Ovary (tissue), 9 donors: Measurements from ENCODE around the gene BRIP1. TPM values are rescaled to one million over a fixed set of nuclear protein-coding genes. Genes with fewer than 3 reads are reported as not detected.

Experiments
- DNase-seq, 5 donors: peaks; one replicate each; pipeline ENCODE4 v3.0.0-alpha.2; 2019 to 2020
- H3K27ac ChIP-seq, 2 donors: fragments of 200-600 bp; one replicate each; pipeline versions ENCODE4 v1.5.1 to v1.8.0; 2019 to 2022
- H3K27me3 ChIP-seq: fragments of 200-600 bp; one replicate; pipeline ENCODE4 v1.8.0; 2022
- H3K36me3 ChIP-seq: fragments of 200-600 bp; sonication (generic); one replicate; pipeline ENCODE4 v1.5.1; 2019
- H3K4me1 ChIP-seq: one replicate; pipeline ENCODE4 v1.8.1; 2013; ENCODE audit warnings: mild to moderate bottlenecking, moderate library complexity; ENCODE audit not compliant: insufficient read depth
- H3K4me3 ChIP-seq: fragments of 200-600 bp; sonication (generic); one replicate; pipeline ENCODE4 v1.5.1; 2017
- H3K9me3 ChIP-seq, 2 donors: fragments of 200-600 bp in 1 of 2; sonication (generic) in 1 of 2; one replicate each; pipeline versions ENCODE4 v1.5.1 to v1.8.1; 2013 to 2019; ENCODE audit warnings: mild to moderate bottlenecking in 1 of 2, moderate library complexity in 1 of 2
- EP300 ChIP-seq: sonication (generic); formaldehyde crosslinking; IDR thresholded peaks from one replicate; pipeline ENCODE4 v1.6.1; 2017; ENCODE audit warnings: antibody characterized with exemption
- POLR2A ChIP-seq: fragments of 450-650 bp; IDR thresholded peaks from one replicate; pipeline ENCODE4 v1.6.1; 2017; ENCODE audit warnings: antibody characterized with exemption, mild to moderate bottlenecking, moderate library complexity
- WGBS, 3 donors: extraction: QIAGEN DNeasy Blood & Tissue Kit in 1 of 3; methylation state at CpG; one replicate each; pipeline versions ENCODE4 v1.1.5 to v1.1.7; 2013 to 2017; 5-methylcytosine and 5-hydroxymethylcytosine counted together
- intact Hi-C, 4 donors: fragments of 100-400 bp; cut with DNase I; formaldehyde crosslinking; loops; one replicate each; pipeline versions ENCODE4 v1.11.0 to v1.15.1; 2022 to 2023
- polyA plus RNA-seq, 2 donors: library from polyadenylated mRNA; stranded (reverse); fragments of 200-250 nt in 1 of 2; fragments of 350-450 nt in 1 of 2; fragmentation: Illumina TruSeq in 1 of 2; extraction: RNeasy Lipid Tissue Mini Kit (QIAGEN cat#74804) in 1 of 2; gene quantifications; one replicate each; pipeline ENCODE4 v1.2.3, GENCODE V29; 2013 to 2014
- total RNA-seq, 7 donors: library from RNA; depleted of rRNA in 2 of 7; stranded (reverse); fragments of >200 nt in 2 of 7; fragmentation: NEBNext Ultra II Directional in 3 of 7; extraction: Animal tissue kit (Norgen Biotek cat#: 25700) in 3 of 7; gene quantifications; one replicate each; pipeline versions ENCODE4 v1.1.0 to v1.2.4, GENCODE V29; 2016 to 2023
- TF ChIP-seq, protein P1 (sequence below), 3 donors: fragments of 450-650 bp in 2 of 3; fragments of 200-600 bp in 1 of 3; IDR thresholded peaks; one replicate each; pipeline versions ENCODE4 v1.5.1 to v1.8.0; 2016 to 2022; ENCODE audit warnings: antibody characterized with exemption in 3 of 3, mild to moderate bottlenecking in 1 of 3
- donor health status: DM: no; HTN: no; CAD: no; lungs with moderate emphysema.
- donor health status: DM: no; HTN: no; CAD: no.
- donor health status: Bipolar disorder and iron deficiency.
- donor health status: DM: yes; HTN: yes; CAD: no.
- donor health status: DM: no; HTN: no; CAD: no.
- donor health status: DM: yes; HTN: yes; CAD: no.

The BRIP1 gene
- total and polyA plus RNA-seq, 9 donors = 0.11 to 2.3 (median 1.1) TPM

DNA sequence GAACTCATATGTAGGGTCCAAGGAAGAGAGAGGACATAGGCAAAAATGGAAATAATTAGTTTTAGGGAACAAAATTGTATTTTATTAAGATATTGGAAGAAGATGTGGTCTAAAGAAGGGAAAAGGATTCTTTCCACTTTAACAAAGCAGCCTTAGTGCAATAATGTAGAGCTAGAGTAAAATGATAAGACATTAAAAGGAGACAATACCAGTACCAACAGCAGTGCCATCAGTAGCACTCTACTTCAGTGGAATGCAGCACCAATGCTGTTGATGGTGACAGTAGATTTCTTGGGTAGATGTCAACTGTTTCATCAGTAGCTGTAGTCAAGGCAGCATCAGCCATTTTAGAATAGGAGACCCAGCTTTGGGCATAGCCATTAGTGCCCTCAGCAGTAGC, 124.3 kb downstream of the BRIP1 start:
- no peaks in the 10 kb centered on the region for H3K27me3 ChIP-seq
- no peaks in the 10 kb centered on the region for H3K36me3 ChIP-seq
- H3K4me3 ChIP-seq = no peak overlapping the region
- intact Hi-C loops = no loop called here
- H3K9me3 ChIP-seq = peaks cover 0 to 6% of the 10 kb centered on the region in 2 donors
- no peak overlapping the region for H3K27ac ChIP-seq
- H3K4me1 ChIP-seq = no peaks in the 10 kb centered on the region
- TF ChIP-seq, protein P1, sequence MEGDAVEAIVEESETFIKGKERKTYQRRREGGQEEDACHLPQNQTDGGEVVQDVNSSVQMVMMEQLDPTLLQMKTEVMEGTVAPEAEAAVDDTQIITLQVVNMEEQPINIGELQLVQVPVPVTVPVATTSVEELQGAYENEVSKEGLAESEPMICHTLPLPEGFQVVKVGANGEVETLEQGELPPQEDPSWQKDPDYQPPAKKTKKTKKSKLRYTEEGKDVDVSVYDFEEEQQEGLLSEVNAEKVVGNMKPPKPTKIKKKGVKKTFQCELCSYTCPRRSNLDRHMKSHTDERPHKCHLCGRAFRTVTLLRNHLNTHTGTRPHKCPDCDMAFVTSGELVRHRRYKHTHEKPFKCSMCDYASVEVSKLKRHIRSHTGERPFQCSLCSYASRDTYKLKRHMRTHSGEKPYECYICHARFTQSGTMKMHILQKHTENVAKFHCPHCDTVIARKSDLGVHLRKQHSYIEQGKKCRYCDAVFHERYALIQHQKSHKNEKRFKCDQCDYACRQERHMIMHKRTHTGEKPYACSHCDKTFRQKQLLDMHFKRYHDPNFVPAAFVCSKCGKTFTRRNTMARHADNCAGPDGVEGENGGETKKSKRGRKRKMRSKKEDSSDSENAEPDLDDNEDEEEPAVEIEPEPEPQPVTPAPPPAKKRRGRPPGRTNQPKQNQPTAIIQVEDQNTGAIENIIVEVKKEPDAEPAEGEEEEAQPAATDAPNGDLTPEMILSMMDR (IDR thresholded peaks at IDR 0.05) = no peak
- TF ChIP-seq EP300 (no peak), POLR2A (no peak)
- DNase-seq = no peak

GRCh38 chr17:61738249-61738648, 125.1 kb downstream of the BRIP1 start:
- Histone ChIP-seq H3K4me1 (no peaks in the 10 kb centered on the region), H3K27ac (no peak overlapping the region), H3K36me3 (no peaks in the 10 kb centered on the region), H3K9me3 (peaks cover 0 to 6% of the 10 kb centered on the region in 2 donors), H3K4me3 (no peak overlapping the region), H3K27me3 (no peaks in the 10 kb centered on the region)
- no peak for DNase-seq
- TF ChIP-seq, protein P1 (IDR thresholded peaks at IDR 0.05) = no peak
- no peak for TF ChIP-seq EP300
- TF ChIP-seq POLR2A = no peak
- intact Hi-C loops = no loop called here

DNA sequence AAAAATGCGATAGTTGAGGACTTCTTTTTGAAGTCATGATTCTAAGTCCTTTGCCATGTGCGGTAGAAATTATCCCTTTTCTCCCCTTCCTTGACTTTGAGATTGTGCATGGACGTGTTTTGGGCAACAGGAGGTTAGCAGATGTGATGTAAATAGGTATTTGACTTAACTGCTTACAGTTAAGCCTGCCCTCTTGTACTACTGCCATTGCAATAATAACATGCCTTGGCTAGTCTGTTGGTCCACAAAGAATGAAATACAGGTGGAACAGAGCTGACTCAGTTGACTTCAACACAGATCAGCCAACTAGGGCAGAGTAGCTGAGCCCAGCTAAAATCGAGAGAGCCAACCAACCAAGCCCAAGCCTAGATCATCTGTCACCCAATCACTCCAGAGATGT, 125.5 kb downstream of the BRIP1 start:
- intact Hi-C loops = no loop called here
- no peak overlapping the region for H3K27ac ChIP-seq
- H3K4me3 ChIP-seq = no peak overlapping the region
- 95 to 98% (median 97%) methylated on average over 4 of the region's 4 CpGs for WGBS, 3 donors
- no peaks in the 10 kb centered on the region for H3K4me1 ChIP-seq
- no peak for DNase-seq
- H3K27me3 ChIP-seq = no peaks in the 10 kb centered on the region
- no peak for TF ChIP-seq POLR2A
- no peak for TF ChIP-seq EP300
- TF ChIP-seq, protein P1 (IDR thresholded peaks at IDR 0.05) = no peak
- H3K9me3 ChIP-seq = peaks cover 0 to 6% of the 10 kb centered on the region in 2 donors
- H3K36me3 ChIP-seq = no peaks in the 10 kb centered on the region

DNA sequence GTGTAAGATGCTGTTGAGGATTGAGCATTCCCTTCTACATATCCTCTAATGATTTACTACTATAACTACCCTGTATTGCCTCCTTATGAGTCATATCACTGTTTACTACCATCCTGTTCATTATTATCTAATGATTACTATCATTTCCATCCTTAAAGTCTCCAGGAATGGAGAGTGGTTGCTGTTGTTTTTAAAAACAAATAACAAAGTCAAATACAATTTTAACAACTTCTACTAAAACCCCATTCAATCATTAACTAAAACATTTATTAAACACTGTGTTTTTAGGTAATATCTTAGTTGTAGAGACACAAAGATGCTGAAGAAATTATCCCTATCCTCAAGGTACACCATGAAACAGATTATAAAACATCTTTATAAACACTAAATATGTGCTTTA, 126.9 kb downstream of the BRIP1 start:
- intact Hi-C loops = no loop called here
- TF ChIP-seq EP300 = no peak
- TF ChIP-seq POLR2A = no peak
- Histone ChIP-seq H3K4me3 (no peak overlapping the region), H3K36me3 (no peaks in the 10 kb centered on the region), H3K4me1 (no peaks in the 10 kb centered on the region), H3K27ac (no peak overlapping the region), H3K9me3 (peaks cover 0 to 6% of the 10 kb centered on the region in 2 donors), H3K27me3 (no peaks in the 10 kb centered on the region)
- DNase-seq = no peak

DNA sequence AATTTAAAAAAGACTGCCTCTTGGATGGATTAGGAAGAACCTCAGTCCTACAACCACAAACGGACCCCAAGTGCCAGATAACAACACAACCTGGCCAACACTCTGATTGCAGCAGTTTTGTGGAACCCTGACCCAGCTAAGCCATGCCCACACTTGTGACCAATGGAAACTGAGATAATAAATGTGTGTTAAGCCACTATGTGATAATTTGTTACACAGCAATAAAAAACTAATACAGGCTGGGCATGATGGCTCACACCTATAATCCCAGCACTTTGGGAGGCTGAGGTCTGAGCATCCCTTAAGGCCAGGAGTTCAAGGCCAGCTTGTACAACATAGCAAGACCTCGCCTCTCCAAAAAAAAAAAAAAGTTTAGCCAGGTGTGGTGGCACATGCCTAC, 127.5 kb downstream of the BRIP1 start:
- no peaks in the 10 kb centered on the region for H3K4me1 ChIP-seq
- no peak overlapping the region for H3K4me3 ChIP-seq
- no peak overlapping the region for H3K27ac ChIP-seq
- 85 to 98% (median 90%) methylated on average over 2 of the region's 2 CpGs for WGBS, 3 donors
- peaks cover 0 to 6% of the 10 kb centered on the region in 2 donors for H3K9me3 ChIP-seq
- DNase-seq = no peak
- H3K36me3 ChIP-seq = no peaks in the 10 kb centered on the region
- TF ChIP-seq POLR2A = no peak
- TF ChIP-seq, protein P1 (IDR thresholded peaks at IDR 0.05) = no peak
- no peak for TF ChIP-seq EP300
- intact Hi-C loops = no loop called here
- H3K27me3 ChIP-seq = no peaks in the 10 kb centered on the region
